Tibial nerve (tissue), 4 donors: ENCODE measurements around the gene BBIP1. TPM values are rescaled to one million over a fixed set of nuclear protein-coding genes. Genes with fewer than 3 reads are reported as not detected.

ENCODE experiments used
- DNase-seq, 2 donors: peaks; one replicate each; pipeline ENCODE4 v3.0.0-alpha.2; 2019; ENCODE audit warnings: low spot score in 2 of 2
- H3K27ac ChIP-seq, 4 donors: fragments of 200-600 bp; sonication (generic) in 3 of 4; one replicate each; pipeline ENCODE4 v1.5.1; 2017 to 2019; ENCODE audit warnings: mild to moderate bottlenecking in 1 of 4
- H3K27me3 ChIP-seq, 2 donors: fragments of 200-600 bp; sonication (generic) in 1 of 2; one replicate each; pipeline versions ENCODE4 v1.5.1 to v1.6.0; 2017 to 2019
- H3K36me3 ChIP-seq, 3 donors: fragments of 200-600 bp; sonication (generic); one replicate each; pipeline ENCODE4 v1.5.1; 2018 to 2019
- H3K4me1 ChIP-seq, 4 donors: fragments of 200-600 bp; sonication (generic) in 3 of 4; one replicate each; pipeline ENCODE4 v1.5.1; 2017 to 2019
- H3K4me3 ChIP-seq, 4 donors: fragments of 200-600 bp; sonication (generic) in 3 of 4; one replicate each; pipeline ENCODE4 v1.5.1; 2017 to 2019; ENCODE audit warnings: mild to moderate bottlenecking in 1 of 4, moderate library complexity in 1 of 4
- H3K9me3 ChIP-seq, 4 donors: fragments of 200-600 bp; sonication (generic) in 3 of 4; one replicate each; pipeline ENCODE4 v1.5.1; 2017 to 2019
- CTCF ChIP-seq, 5 experiments: fragments of 200-600 bp in 3 of 5; fragments of 450-650 bp in 2 of 5; sonication (generic) in 3 of 5; IDR thresholded peaks; one replicate each; pipeline ENCODE4 v1.5.1; 2016 to 2019; ENCODE audit warnings: antibody characterized with exemption in 5 of 5, mild to moderate bottlenecking in 3 of 5, moderate library complexity in 2 of 5
- EP300 ChIP-seq, 2 donors: sonication (generic); formaldehyde crosslinking; IDR thresholded peaks; one replicate each; pipeline ENCODE4 v1.6.1; 2017; ENCODE audit warnings: antibody characterized with exemption in 2 of 2, mild to moderate bottlenecking in 1 of 2
- POLR2A ChIP-seq, 2 donors: fragments of 450-650 bp; IDR thresholded peaks; one replicate each; pipeline ENCODE4 v1.6.1; 2017; ENCODE audit warnings: antibody characterized with exemption in 2 of 2, mild to moderate bottlenecking in 2 of 2, moderate library complexity in 2 of 2
- WGBS, 2 donors: methylation state at CpG; one replicate each; pipeline ENCODE4 v1.1.5; 2018; 5-methylcytosine and 5-hydroxymethylcytosine counted together
- total RNA-seq, 4 donors: library from RNA; depleted of rRNA; stranded (reverse); fragments of >200 nt; gene quantifications; one replicate each; pipeline ENCODE4 v1.1.0, GENCODE V29; 2016

BBIP1 gene
- total RNA-seq, 4 donors from 2014 or later = 25.2 to 37.0 (median 33.9) TPM

- Histone ChIP-seq H3K36me3 (no peaks in the 10 kb centered on the region), H3K27me3 (no peaks in the 10 kb centered on the region), H3K9me3 (no peaks in the 10 kb centered on the region), H3K27ac (no peak overlapping the region), H3K4me1 (peaks cover 0 to 14% (median 2%) of the 10 kb centered on the region in 4 donors), H3K4me3 (no peak overlapping the region)
- DNase-seq = no peak
- 69 to 71% methylated on average over 7 of the region's 7 CpGs for WGBS, 2 donors
- TF ChIP-seq CTCF (IDR thresholded peaks at IDR 0.05) (no peak), POLR2A (IDR thresholded peaks at IDR 0.05) (no peak), EP300 (IDR thresholded peaks at IDR 0.05) (no peak)
Observed at GRCh38 chr10:110852255-110852896, 66.6 kb downstream of the BBIP1 start.

GRCh38 chr10:110851020-110851612 lies 67.9 kb downstream of the BBIP1 start:
- no peak for DNase-seq
- H3K36me3 ChIP-seq = no peaks in the 10 kb centered on the region
- TF ChIP-seq CTCF (IDR thresholded peaks at IDR 0.05) = no peak
- no peak for TF ChIP-seq EP300 (IDR thresholded peaks at IDR 0.05)
- TF ChIP-seq POLR2A (IDR thresholded peaks at IDR 0.05) = no peak
- H3K27me3 ChIP-seq = no peaks in the 10 kb centered on the region
- H3K27ac ChIP-seq = peak overlapping the region in 2 of 4 donors; percentile 30 to 43
- no peaks in the 10 kb centered on the region for H3K9me3 ChIP-seq
- 53 to 66% methylated on average over 8 of the region's 8 CpGs for WGBS, 2 donors
- no peak overlapping the region for H3K4me3 ChIP-seq
- peaks cover 0 to 23% (median 2%) of the 10 kb centered on the region in 4 donors for H3K4me1 ChIP-seq

GRCh38 chr10:110850099-110850498 lies 68.9 kb downstream of the BBIP1 start:
- 89 to 93% methylated on average over 3 of the region's 3 CpGs for WGBS, 2 donors
- Histone ChIP-seq H3K27ac (no peak overlapping the region), H3K4me3 (no peak overlapping the region), H3K27me3 (no peaks in the 10 kb centered on the region), H3K9me3 (no peaks in the 10 kb centered on the region), H3K4me1 (peaks cover 0 to 24% (median 4%) of the 10 kb centered on the region in 4 donors), H3K36me3 (no peaks in the 10 kb centered on the region)
- TF ChIP-seq POLR2A (IDR thresholded peaks at IDR 0.05) = no peak
- TF ChIP-seq CTCF (IDR thresholded peaks at IDR 0.05) = no peak
- no peak for TF ChIP-seq EP300 (IDR thresholded peaks at IDR 0.05)
- DNase-seq = no peak

Other genes with a start within 250 kb of the BBIP1 start
- 100 to 1,000 TPM in 1 of 4 donors, 10 to 100 TPM in 3; 68.6 to 109 (median 82.7) TPM for gene PDCD4, start 47.3 kb downstream of the BBIP1 start, total RNA-seq
- gene SHOC2, start 424 bp upstream of the BBIP1 start, total RNA-seq = 10 to 100 TPM; 49.2 to 50.9 (median 50.5) TPM
- gene ADRA2A, start 157.8 kb upstream of the BBIP1 start, total RNA-seq = 10 to 100 TPM in 3 of 4 donors, 1 to 10 TPM in 1; 8.5 to 62.1 (median 17.6) TPM